ENCODE data around the gene CELF2.

CELF2 gene

DNA sequence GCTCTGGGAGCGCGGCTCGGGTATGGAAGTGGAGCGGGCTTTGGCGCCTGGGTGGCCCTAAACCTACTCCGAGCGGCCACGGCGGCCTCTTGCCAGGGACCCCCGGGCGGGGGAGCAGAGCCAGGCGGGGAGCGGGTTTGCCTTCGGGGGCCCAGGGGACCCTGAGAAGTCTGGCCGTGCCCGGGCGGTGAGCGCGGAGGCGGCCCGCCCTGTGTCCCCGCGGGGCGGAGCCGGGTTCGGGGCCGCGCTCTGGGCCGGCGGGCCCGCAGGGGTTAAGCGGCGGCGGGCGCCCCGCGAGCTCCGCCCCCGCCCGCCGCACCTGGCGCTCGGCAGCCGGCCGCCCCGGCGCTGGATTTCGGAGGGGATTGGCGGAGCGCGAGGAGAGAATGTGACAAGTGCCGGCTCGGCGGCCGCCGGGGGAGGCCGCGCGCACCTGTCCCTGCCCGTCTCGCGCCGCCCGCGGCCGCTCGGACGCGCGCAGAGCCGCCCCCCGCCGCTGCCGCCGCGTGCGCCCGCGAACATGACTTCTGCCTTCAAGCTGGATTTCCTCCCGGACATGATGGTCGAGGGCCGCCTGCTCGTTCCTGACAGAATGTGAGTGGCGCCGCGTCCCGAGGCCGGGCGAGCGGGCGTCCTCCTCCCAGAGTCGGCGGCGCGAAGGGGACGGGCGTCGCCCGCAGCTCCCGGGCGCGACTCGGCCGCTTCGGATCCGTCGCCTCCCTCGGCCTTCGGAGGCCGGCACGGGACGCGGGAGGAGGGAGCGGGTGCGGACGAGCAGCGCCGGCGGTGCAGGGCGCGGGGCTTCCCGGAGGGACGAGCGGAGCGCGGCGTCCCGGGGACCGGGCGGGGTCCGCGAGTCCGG, at the start of gene CELF2:
Gene CELF2 (plus strand): TSS at position 303 of the 862 bp plus-strand sequence. CDS start 218 bp downstream, at position 521.
- TF ChIP-seq, protein P1, sequence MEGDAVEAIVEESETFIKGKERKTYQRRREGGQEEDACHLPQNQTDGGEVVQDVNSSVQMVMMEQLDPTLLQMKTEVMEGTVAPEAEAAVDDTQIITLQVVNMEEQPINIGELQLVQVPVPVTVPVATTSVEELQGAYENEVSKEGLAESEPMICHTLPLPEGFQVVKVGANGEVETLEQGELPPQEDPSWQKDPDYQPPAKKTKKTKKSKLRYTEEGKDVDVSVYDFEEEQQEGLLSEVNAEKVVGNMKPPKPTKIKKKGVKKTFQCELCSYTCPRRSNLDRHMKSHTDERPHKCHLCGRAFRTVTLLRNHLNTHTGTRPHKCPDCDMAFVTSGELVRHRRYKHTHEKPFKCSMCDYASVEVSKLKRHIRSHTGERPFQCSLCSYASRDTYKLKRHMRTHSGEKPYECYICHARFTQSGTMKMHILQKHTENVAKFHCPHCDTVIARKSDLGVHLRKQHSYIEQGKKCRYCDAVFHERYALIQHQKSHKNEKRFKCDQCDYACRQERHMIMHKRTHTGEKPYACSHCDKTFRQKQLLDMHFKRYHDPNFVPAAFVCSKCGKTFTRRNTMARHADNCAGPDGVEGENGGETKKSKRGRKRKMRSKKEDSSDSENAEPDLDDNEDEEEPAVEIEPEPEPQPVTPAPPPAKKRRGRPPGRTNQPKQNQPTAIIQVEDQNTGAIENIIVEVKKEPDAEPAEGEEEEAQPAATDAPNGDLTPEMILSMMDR (IDR thresholded peaks at IDR 0.05; ENCODE audit: insufficient read depth, low read length, poor library complexity, severe bottlenecking): no peak
- no peak for TF ChIP-seq EZH2phosphoT487 (conservative IDR thresholded peaks at IDR 0.05; ENCODE audit: low read length)
- Histone ChIP-seq H3K9ac (ENCODE audit: low read length) (no peak within 1 kb of the TSS), H3K27me3 (ENCODE audit: low read length) (no peaks in the 10 kb centered on the region), H2AFZ (ENCODE audit: low read depth, low read length, severe bottlenecking) (no peak within 1 kb of the TSS), H3K79me2 (ENCODE audit: insufficient read depth, low read length) (no peaks in the 10 kb centered on the region), H3K27ac (ENCODE audit: low read depth, low read length) (no peak within 1 kb of the TSS), H3K4me3 (ENCODE audit: insufficient read depth, low read length, poor library complexity, severe bottlenecking) (no peak within 1 kb of the TSS), H3K36me3 (ENCODE audit: low read length) (no peaks in the 10 kb centered on the region), H3F3A (ENCODE audit: insufficient read depth) (no peaks in the 10 kb centered on the region), H3K9me2 (replicated peaks; ENCODE audit: insufficient read depth, low read length) (no peaks in the 10 kb centered on the region), H4K20me1 (ENCODE audit: low read depth, low read length) (no peaks in the 10 kb centered on the region), H3K9me3 (ENCODE audit: insufficient read depth, low read length) (no peaks in the 10 kb centered on the region), H3K4me2 (ENCODE audit: low read depth, low read length, poor library complexity, severe bottlenecking) (no peak within 1 kb of the TSS)

DNA sequence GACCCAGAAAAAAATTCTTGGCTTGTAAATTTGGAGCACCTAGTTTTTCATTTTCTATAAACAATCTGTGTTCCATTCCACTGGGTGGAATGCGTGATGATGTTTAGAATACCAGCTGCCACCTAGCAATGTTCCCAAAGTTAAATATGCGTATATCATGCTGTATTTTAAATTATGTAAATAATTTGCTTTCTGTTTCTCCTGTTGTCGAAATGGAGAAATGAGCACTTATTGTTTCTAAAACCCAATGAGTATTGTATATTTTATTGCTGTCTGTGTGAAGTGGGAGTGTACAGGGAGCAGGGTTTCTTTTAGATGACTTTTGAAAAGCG, 49.4 kb upstream of the CELF2 start:
- no peak overlapping the region for H2AFZ ChIP-seq (ENCODE audit: low read depth, low read length, severe bottlenecking)
- no peak overlapping the region for H3K9ac ChIP-seq (ENCODE audit: low read length)
- H3K27ac ChIP-seq (ENCODE audit: low read depth, low read length): no peak overlapping the region
- no peaks in the 10 kb centered on the region for H3K79me2 ChIP-seq (ENCODE audit: insufficient read depth, low read length)
- H3K27me3 ChIP-seq (ENCODE audit: low read length): no peaks in the 10 kb centered on the region
- no peaks in the 10 kb centered on the region for H3K36me3 ChIP-seq (ENCODE audit: low read length)
- H4K20me1 ChIP-seq (ENCODE audit: low read depth, low read length): no peaks in the 10 kb centered on the region
- H3K9me2 ChIP-seq (replicated peaks; ENCODE audit: insufficient read depth, low read length): no peaks in the 10 kb centered on the region
- H3K4me3 ChIP-seq (ENCODE audit: insufficient read depth, low read length, poor library complexity, severe bottlenecking): no peak overlapping the region
- no peaks in the 10 kb centered on the region for H3F3A ChIP-seq (ENCODE audit: insufficient read depth)
- H3K9me3 ChIP-seq (ENCODE audit: insufficient read depth, low read length): no peaks in the 10 kb centered on the region
- no peak overlapping the region for H3K4me2 ChIP-seq (ENCODE audit: low read depth, low read length, poor library complexity, severe bottlenecking)
- TF ChIP-seq, protein P1 (IDR thresholded peaks at IDR 0.05; ENCODE audit: insufficient read depth, low read length, poor library complexity, severe bottlenecking): no peak
- no peak for TF ChIP-seq EZH2phosphoT487 (conservative IDR thresholded peaks at IDR 0.05; ENCODE audit: low read length)

DNA sequence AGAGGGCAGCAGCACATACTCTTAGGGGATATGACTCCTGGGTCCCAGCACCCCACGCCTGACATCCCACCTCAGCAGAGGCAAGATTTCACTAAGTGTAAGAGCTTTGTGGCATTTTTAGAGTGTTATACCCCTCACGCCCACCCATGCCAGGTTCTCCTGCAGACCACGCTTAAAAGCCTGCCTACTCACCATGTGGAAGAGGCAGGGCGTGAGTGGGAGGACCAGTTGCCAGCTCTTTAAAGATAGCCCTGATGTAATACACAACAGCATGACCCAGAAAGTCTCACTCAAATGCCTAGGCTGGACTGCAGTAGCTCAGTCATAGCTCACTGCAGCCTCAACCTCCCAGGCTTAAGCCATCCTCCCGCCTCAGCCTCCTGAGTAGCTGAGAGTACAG, 44.4 kb upstream of the CELF2 start:
- Histone ChIP-seq H3K9ac (ENCODE audit: low read length) (no peak overlapping the region), H3K9me3 (ENCODE audit: insufficient read depth, low read length) (no peaks in the 10 kb centered on the region), H3K27ac (ENCODE audit: low read depth, low read length) (no peak overlapping the region), H3F3A (ENCODE audit: insufficient read depth) (no peaks in the 10 kb centered on the region), H3K79me2 (ENCODE audit: insufficient read depth, low read length) (no peaks in the 10 kb centered on the region), H3K4me2 (ENCODE audit: low read depth, low read length, poor library complexity, severe bottlenecking) (no peak overlapping the region), H3K4me3 (ENCODE audit: insufficient read depth, low read length, poor library complexity, severe bottlenecking) (no peak overlapping the region), H2AFZ (ENCODE audit: low read depth, low read length, severe bottlenecking) (no peak overlapping the region), H3K27me3 (ENCODE audit: low read length) (no peaks in the 10 kb centered on the region), H4K20me1 (ENCODE audit: low read depth, low read length) (no peaks in the 10 kb centered on the region), H3K36me3 (ENCODE audit: low read length) (no peaks in the 10 kb centered on the region), H3K9me2 (replicated peaks; ENCODE audit: insufficient read depth, low read length) (no peaks in the 10 kb centered on the region)
- TF ChIP-seq, protein P1 (IDR thresholded peaks at IDR 0.05; ENCODE audit: insufficient read depth, low read length, poor library complexity, severe bottlenecking): no peak

Measured in SU-DHL-6 (cell line).